Brain microvascular endothelial cell (primary cell): ENCODE data around the gene DNAH12.
A peak's percentile ranks its signal among the peaks of the same experiment; 100 is the strongest.
"Not testable (repeated sequence)": the region's sequence is repeated elsewhere in the genome, so short reads cannot be mapped to it uniquely, and the experiment has no call there.

ENCODE experiments used
- DNase-seq: peaks from one replicate; pipeline ENCODE4 v3.0.0-alpha.2; 2020
- H3K27ac ChIP-seq: fragments of 250-450 bp; sonication (Bioruptor Pico); 2 replicates; pipeline ENCODE4 v1.5.1; 2020; ENCODE audit warnings: mild to moderate bottlenecking, moderate library complexity
- H3K27me3 ChIP-seq: fragments of 250-450 bp; sonication (Bioruptor Pico); replicated peaks from 2 replicates; pipeline ENCODE4 v1.5.1; 2020; ENCODE audit warnings: mild to moderate bottlenecking
- H3K36me3 ChIP-seq: fragments of 250-450 bp; sonication (Bioruptor Pico); replicated peaks from 2 replicates; pipeline ENCODE4 v1.5.1; 2020; ENCODE audit warnings: mild to moderate bottlenecking
- H3K4me3 ChIP-seq: 2 replicates; pipeline ENCODE4 v1.5.1; 2011; ENCODE audit warnings: low read depth, mild to moderate bottlenecking, control low read depth, low read length, moderate library complexity
- CTCF ChIP-seq: IDR thresholded peaks from 2 replicates; pipeline ENCODE4 v1.5.1; 2011; ENCODE audit warnings: low read depth, mild to moderate bottlenecking, moderate library complexity, low read length, control low read depth, inconsistent platforms; ENCODE audit errors: missing control alignments
- in situ Hi-C: cut with HindIII; loops from 2 replicates; pipeline ENCODE4 v1.10.0; 2017; ENCODE audit warnings: low sequenced_read_pairs, low pct_ligation_motif_present

The DNAH12 gene

DNA sequence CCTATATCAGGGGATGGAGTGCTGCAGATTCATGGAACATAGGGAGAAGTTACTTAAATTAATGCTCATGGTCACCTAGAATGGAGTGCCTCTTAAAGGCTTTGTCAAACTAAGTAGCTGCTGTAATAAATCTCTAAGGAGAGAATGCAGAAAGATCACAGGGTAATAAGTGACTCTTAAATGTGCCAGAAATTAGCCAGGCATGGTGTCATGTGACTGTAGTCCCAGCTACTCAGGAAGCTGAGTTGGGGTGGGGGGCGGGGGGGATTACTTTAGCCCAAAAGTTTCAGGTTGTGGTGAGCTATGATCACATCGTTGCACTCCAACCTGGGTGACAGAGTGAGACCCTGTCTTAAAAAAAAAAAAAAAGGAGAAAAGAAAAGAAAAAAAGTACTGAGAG, 160.7 kb downstream of the DNAH12 start:
- no peak overlapping the region for H3K27ac ChIP-seq
- H3K27me3 ChIP-seq: peaks cover 4% of the 10 kb centered on the region
- no peak overlapping the region for H3K4me3 ChIP-seq
- no peak for TF ChIP-seq CTCF
- in situ Hi-C loops: no loop called here
- no peaks in the 10 kb centered on the region for H3K36me3 ChIP-seq
- DNase-seq: no peak

GRCh38 chr3:57382933-57383332, 161.2 kb downstream of the DNAH12 start:
- H3K36me3 ChIP-seq: no peaks in the 10 kb centered on the region
- no peak overlapping the region for H3K27ac ChIP-seq
- in situ Hi-C loops: no loop called here
- TF ChIP-seq CTCF: no peak
- H3K27me3 ChIP-seq: peaks cover 5% of the 10 kb centered on the region
- H3K4me3 ChIP-seq: no peak overlapping the region
- DNase-seq: peak; percentile 26

DNA sequence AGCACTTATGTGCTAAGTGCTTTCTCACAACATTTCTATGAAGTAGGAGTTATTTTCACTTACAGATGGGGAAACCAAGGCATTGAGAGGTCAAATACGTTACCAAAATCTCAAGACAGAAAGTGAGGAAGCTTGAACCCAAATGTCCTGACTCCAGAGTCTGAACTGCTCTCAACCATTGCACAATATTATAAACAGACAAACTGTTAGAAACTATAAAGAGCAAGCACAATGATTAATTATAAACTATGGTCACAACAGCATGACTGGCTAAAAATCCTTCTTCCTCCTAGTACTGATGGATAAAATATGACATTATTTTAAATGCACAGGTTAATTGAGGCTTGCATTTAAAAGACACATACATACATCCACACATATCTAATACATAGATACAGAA, 173.8 kb downstream of the DNAH12 start:
- no peak for TF ChIP-seq CTCF
- no peak overlapping the region for H3K27ac ChIP-seq
- in situ Hi-C loops: no loop called here
- H3K36me3 ChIP-seq: no peaks in the 10 kb centered on the region
- no peaks in the 10 kb centered on the region for H3K27me3 ChIP-seq
- no peak for DNase-seq
- no peak overlapping the region for H3K4me3 ChIP-seq

DNA sequence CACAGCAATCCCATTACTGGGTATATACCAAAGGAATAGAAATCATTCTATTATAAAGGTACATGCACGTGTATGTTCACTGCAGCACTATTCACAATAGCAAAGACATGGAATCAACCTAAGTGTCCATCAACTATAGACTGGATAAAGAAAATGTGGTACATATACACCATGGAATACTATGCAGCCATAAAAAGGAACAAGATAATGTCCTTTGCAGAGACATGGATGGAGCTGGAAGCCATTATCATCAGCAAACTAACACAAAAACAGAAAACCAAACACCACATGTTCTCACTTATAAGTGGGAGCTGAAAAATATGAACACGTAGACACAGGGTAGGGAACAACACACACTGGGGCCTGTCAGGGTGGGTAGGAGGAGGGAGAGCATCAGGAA, 179.1 kb downstream of the DNAH12 start:
- H3K27ac ChIP-seq, in situ Hi-C loops, H3K27me3 ChIP-seq, H3K36me3 ChIP-seq, H3K4me3 ChIP-seq, DNase-seq: not testable (repeated sequence)

GRCh38 chr3:57356275-57356674, 187.9 kb downstream of the DNAH12 start:
- H3K27ac ChIP-seq, in situ Hi-C loops, H3K4me3 ChIP-seq, DNase-seq, H3K36me3 ChIP-seq, H3K27me3 ChIP-seq: not testable (repeated sequence)

GRCh38 chr3:57354768-57355167, 189.4 kb downstream of the DNAH12 start:
- in situ Hi-C loops: no loop called here
- no peak overlapping the region for H3K27ac ChIP-seq
- TF ChIP-seq CTCF: no peak
- H3K36me3 ChIP-seq: no peaks in the 10 kb centered on the region
- no peak for DNase-seq
- no peaks in the 10 kb centered on the region for H3K27me3 ChIP-seq
- H3K4me3 ChIP-seq: no peak overlapping the region

- H3K27ac ChIP-seq: no peak overlapping the region
- TF ChIP-seq CTCF: no peak
- H3K27me3 ChIP-seq: no peaks in the 10 kb centered on the region
- no peak for DNase-seq
- no peak overlapping the region for H3K4me3 ChIP-seq
- in situ Hi-C loops: no loop called here
- H3K36me3 ChIP-seq: no peaks in the 10 kb centered on the region
Measured at GRCh38 chr3:57350271-57350670, 193.9 kb downstream of the DNAH12 start.

- H3K4me3 ChIP-seq, H3K27me3 ChIP-seq, in situ Hi-C loops, DNase-seq, H3K27ac ChIP-seq, H3K36me3 ChIP-seq: not testable (repeated sequence)
Measured at GRCh38 chr3:57339071-57339642, 205.0 kb downstream of the DNAH12 start.

- H3K36me3 ChIP-seq, H3K4me3 ChIP-seq, in situ Hi-C loops, H3K27me3 ChIP-seq, H3K27ac ChIP-seq, DNase-seq: not testable (repeated sequence)
Measured at GRCh38 chr3:57338272-57339070, 205.7 kb downstream of the DNAH12 start.
